Cardiac muscle cell (in vitro differentiated cells and primary cell): ENCODE measurements around the gene ZNF416. TPM values are rescaled to one million over a fixed set of nuclear protein-coding genes. Genes with fewer than 3 reads are reported as not detected.

ENCODE experiments used
- DNase-seq, 2 donors: peaks; one replicate each; pipeline versions ENCODE4 v3.0.0 to v3.0.0-alpha.2; 2010 to 2017; ENCODE audit warnings: low read depth in 1 of 2, low spot score in 1 of 2
- H3K27ac ChIP-seq: fragments of 200-600 bp; sonication (generic); 2 replicates; pipeline ENCODE4 v1.5.1; 2016
- H3K27me3 ChIP-seq: fragments of 200-600 bp; sonication (generic); 2 replicates; pipeline ENCODE4 v1.6.0; 2016; ENCODE audit warnings: control low read depth
- H3K36me3 ChIP-seq: fragments of 200-600 bp; sonication (generic); 2 replicates; pipeline ENCODE4 v1.5.1; 2016; ENCODE audit warnings: control low read depth
- H3K4me1 ChIP-seq: fragments of 200-600 bp; sonication (generic); 2 replicates; pipeline ENCODE4 v1.8.1; 2017; ENCODE audit warnings: low read depth, mild to moderate bottlenecking, mixed run types
- H3K4me3 ChIP-seq: fragments of 200-600 bp; sonication (generic); 2 replicates; pipeline ENCODE4 v1.5.1; 2016; ENCODE audit warnings: mild to moderate bottlenecking
- H3K9me3 ChIP-seq: fragments of 200-600 bp; sonication (generic); 2 replicates; pipeline ENCODE4 v1.5.1; 2017; ENCODE audit warnings: low read depth, mild to moderate bottlenecking, control low read depth
- CTCF ChIP-seq: IDR thresholded peaks from 2 replicates; pipeline ENCODE4 v1.5.1; 2012; ENCODE audit warnings: low read depth, mild to moderate bottlenecking, low read length
- polyA plus RNA-seq: library from polyadenylated mRNA; unstranded; fragments of >200 nt; fragmentation: Nextera tagmentation; extraction: Ambion mirVana; gene quantifications from 2 replicates; pipeline ENCODE4 v1.2.1, GENCODE V29; 2016
- total RNA-seq: library from RNA; depleted of rRNA; stranded (reverse); fragments of >200 nt; gene quantifications from 2 replicates; pipeline ENCODE4 v1.2.3, GENCODE V29; 2016

Gene ZNF416
- total and polyA plus RNA-seq, 2 experiments from 2014 or later: 6.2 to 7.8 TPM

GRCh38 chr19:57611113-57611512, 32.4 kb upstream of the ZNF416 start:
- no peak for TF ChIP-seq CTCF
- Histone ChIP-seq H3K27me3 (no peaks in the 10 kb centered on the region), H3K36me3 (peaks cover 3% of the 10 kb centered on the region), H3K4me3 (no peak overlapping the region), H3K27ac (peak overlapping the region; percentile 90), H3K9me3 (peaks cover 3% of the 10 kb centered on the region), H3K4me1 (peaks cover 22% of the 10 kb centered on the region)
- peak in 1 of 2 donors; percentile 74 for DNase-seq

DNA sequence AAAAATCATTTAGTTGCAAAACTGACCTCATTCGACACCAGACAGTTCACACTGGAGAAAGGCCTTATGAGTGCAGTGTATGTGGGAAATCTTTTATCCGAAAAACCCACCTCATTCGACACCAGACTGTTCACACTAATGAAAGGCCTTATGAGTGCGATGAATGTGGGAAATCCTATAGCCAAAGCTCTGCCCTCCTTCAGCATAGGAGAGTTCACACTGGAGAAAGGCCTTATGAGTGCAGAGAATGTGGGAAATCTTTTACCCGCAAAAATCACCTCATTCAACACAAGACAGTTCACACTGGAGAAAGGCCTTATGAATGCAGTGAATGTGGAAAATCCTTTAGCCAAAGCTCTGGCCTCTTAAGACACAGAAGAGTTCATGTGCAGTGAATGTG, 28.2 kb upstream of the ZNF416 start:
- Histone ChIP-seq H3K27me3 (no peaks in the 10 kb centered on the region), H3K27ac (no peak overlapping the region), H3K4me3 (no peak overlapping the region), H3K36me3 (no peaks in the 10 kb centered on the region), H3K9me3 (no peaks in the 10 kb centered on the region), H3K4me1 (peaks cover 14% of the 10 kb centered on the region)
- no peak for DNase-seq
- no peak for TF ChIP-seq CTCF

DNA sequence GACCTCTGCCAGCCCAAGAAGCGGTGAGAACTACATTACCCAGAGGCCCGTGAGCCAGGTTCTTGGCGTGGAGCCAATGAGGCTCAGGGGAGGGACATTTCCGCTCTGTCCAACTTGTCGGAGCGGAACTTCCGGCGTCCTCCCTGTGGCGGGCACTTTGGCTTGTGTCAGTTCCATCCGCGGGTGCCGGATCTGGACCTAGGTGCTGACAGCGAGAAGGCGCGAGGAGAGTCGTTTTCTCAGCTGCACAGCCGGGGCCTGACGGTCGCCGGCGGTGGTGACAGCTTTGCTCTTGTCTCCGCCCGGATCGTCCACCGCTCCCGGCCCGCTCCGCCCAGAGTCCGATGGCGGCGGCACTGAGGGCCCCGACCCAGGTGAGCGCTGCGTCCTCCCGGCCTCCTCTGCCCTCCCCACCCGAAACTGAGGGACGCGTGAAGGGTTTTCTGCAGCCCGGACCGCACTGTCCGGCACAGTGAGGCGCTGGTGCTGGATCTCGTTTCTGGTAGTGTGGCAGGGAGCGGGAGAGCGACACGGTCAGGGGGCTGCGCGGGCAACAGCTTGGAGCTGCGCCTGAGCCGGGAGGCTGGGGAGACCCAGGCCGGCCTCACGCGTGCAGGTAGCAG, 21.2 kb upstream of the ZNF416 start, which contains the start of gene ZNF530:
Gene ZNF530 (plus strand): TSS at position 125 of the 623 bp plus-strand sequence. CDS start 4,461 bp downstream, outside the sequence.
- Histone ChIP-seq H3K27me3 (peaks cover 8% of the 10 kb centered on the region), H3K36me3 (no peaks in the 10 kb centered on the region), H3K4me3 (peak within 1 kb of the TSS; percentile 72), H3K4me1 (peaks cover 7% of the 10 kb centered on the region), H3K9me3 (no peaks in the 10 kb centered on the region), H3K27ac (no peak within 1 kb of the TSS)
- TF ChIP-seq CTCF: no peak
- DNase-seq: peak; percentile 94 to 96

DNA sequence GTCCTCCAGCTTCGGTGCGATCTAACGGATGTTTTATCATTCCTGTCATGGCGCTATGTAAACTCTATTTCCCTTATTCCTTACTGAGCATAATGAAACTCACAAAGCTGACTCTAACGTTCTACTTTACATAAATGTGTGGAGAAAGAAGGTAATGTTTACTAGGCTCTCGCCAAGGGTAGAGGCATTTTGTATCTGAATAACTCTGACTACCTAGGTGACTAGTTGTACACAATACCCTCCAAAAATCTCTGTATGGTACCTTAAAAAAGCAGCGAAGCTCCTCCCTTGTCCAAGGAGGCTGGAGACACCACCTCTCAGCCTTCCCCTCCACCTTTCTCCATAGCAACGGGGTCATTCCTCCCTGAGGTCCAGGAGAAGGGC, 20.7 kb upstream of the ZNF416 start:
- Histone ChIP-seq H3K9me3 (no peaks in the 10 kb centered on the region), H3K4me3 (peak overlapping the region; percentile 72), H3K27me3 (peaks cover 8% of the 10 kb centered on the region), H3K4me1 (peaks cover 7% of the 10 kb centered on the region), H3K27ac (no peak overlapping the region), H3K36me3 (no peaks in the 10 kb centered on the region)
- no peak for TF ChIP-seq CTCF
- DNase-seq: no peak

GRCh38 chr19:57587529-57587928, 8.8 kb upstream of the ZNF416 start:
- DNase-seq: peak in 1 of 2 donors; percentile 20
- Histone ChIP-seq H3K27me3 (no peaks in the 10 kb centered on the region), H3K4me1 (no peaks in the 10 kb centered on the region), H3K27ac (no peak overlapping the region), H3K4me3 (no peak overlapping the region), H3K36me3 (peaks cover 35% of the 10 kb centered on the region), H3K9me3 (no peaks in the 10 kb centered on the region)
- no peak for TF ChIP-seq CTCF
